ENCODE measurements around the gene TDRD15. TPM values are rescaled to one million over a fixed set of nuclear protein-coding genes. Genes with fewer than 3 reads are reported as not detected.

The TDRD15 gene
- total RNA-seq, 1 experiment from 2014 or later: not detected

GRCh38 chr2:21162615-21162878 is 38.8 kb downstream of the TDRD15 start:
- peaks cover 22% of the 10 kb centered on the region for H3K9me3 Mint-ChIP-seq (ENCODE audit: unreplicated experiment)
- BruUV-seq (replicated peaks): no TSS peak
- no peaks in the 10 kb centered on the region for H3K36me3 ChIP-seq (ENCODE audit: control insufficient read depth, insufficient read depth, low read length)

GRCh38 chr2:21163213-21163612 is 39.4 kb downstream of the TDRD15 start:
- Histone ChIP-seq H3K9me3 (no peaks in the 10 kb centered on the region), H3K27me3 (replicated peaks; ENCODE audit: control insufficient read depth, insufficient read depth, low read length) (no peaks in the 10 kb centered on the region), H3K36me3 (ENCODE audit: control insufficient read depth, insufficient read depth, low read length) (no peaks in the 10 kb centered on the region), H3K4me3 (ENCODE audit: low read depth, low read length) (no peak overlapping the region), H3K4me1 (no peaks in the 10 kb centered on the region)
- intact Hi-C loops (cut with micrococcal nuclease; ENCODE audit: unreplicated experiment): no loop called here
- H3K4me1 Mint-ChIP-seq (ENCODE audit: low read depth, unreplicated experiment): no peaks in the 10 kb centered on the region
- H3K27ac Mint-ChIP-seq (ENCODE audit: unreplicated experiment): no peak overlapping the region
- no peaks in the 10 kb centered on the region for H3K36me3 Mint-ChIP-seq (ENCODE audit: insufficient read depth, unreplicated experiment)
- peaks cover 22% of the 10 kb centered on the region for H3K9me3 Mint-ChIP-seq (ENCODE audit: unreplicated experiment)
- TF ChIP-seq CTCF (IDR thresholded peaks at IDR 0.05; ENCODE audit: insufficient read depth in 1 of 2, low read depth in 1 of 2, low read length in 1 of 2, severe bottlenecking in 1 of 2, unreplicated experiment in 1 of 2): no peak
- DNase-seq: no peak
- POLR2A ChIA-PET: no interaction called here
- H3K4me3 Mint-ChIP-seq (ENCODE audit: unreplicated experiment): no peak overlapping the region
- H3K27me3 Mint-ChIP-seq (ENCODE audit: insufficient read depth, unreplicated experiment): no peaks in the 10 kb centered on the region
- CTCF ChIA-PET: no interaction called here
- no TSS peak for BruUV-seq (replicated peaks)

More at GRCh38 chr2:21162615-21162878, 38.8 kb downstream of the TDRD15 start:
- intact Hi-C loops (cut with micrococcal nuclease; ENCODE audit: unreplicated experiment): no loop called here
- no peak for DNase-seq
- ChIA-PET POLR2A (no interaction called here), CTCF (no interaction called here)
- TF ChIP-seq CTCF (IDR thresholded peaks at IDR 0.05; ENCODE audit: insufficient read depth in 1 of 2, low read depth in 1 of 2, low read length in 1 of 2, severe bottlenecking in 1 of 2, unreplicated experiment in 1 of 2): no peak
- H3K36me3 Mint-ChIP-seq (ENCODE audit: insufficient read depth, unreplicated experiment): no peaks in the 10 kb centered on the region
- no peaks in the 10 kb centered on the region for H3K9me3 ChIP-seq
- H3K27me3 Mint-ChIP-seq (ENCODE audit: insufficient read depth, unreplicated experiment): no peaks in the 10 kb centered on the region
- H3K4me1 ChIP-seq: no peaks in the 10 kb centered on the region
- H3K4me1 Mint-ChIP-seq (ENCODE audit: low read depth, unreplicated experiment): no peaks in the 10 kb centered on the region
- no peaks in the 10 kb centered on the region for H3K27me3 ChIP-seq (replicated peaks; ENCODE audit: control insufficient read depth, insufficient read depth, low read length)
- no peak overlapping the region for H3K27ac Mint-ChIP-seq (ENCODE audit: unreplicated experiment)
- H3K4me3 Mint-ChIP-seq (ENCODE audit: unreplicated experiment): no peak overlapping the region
- H3K4me3 ChIP-seq (ENCODE audit: low read depth, low read length): no peak overlapping the region

GRCh38 chr2:21165350-21165749 is 41.6 kb downstream of the TDRD15 start:
- H3K9me3 ChIP-seq: no peaks in the 10 kb centered on the region; the same call in 1 of the 2 replicates
- H3K9me3 Mint-ChIP-seq (ENCODE audit: unreplicated experiment): peaks cover 32% of the 10 kb centered on the region
- no peak overlapping the region for H3K4me3 ChIP-seq (ENCODE audit: low read depth, low read length)
- no peaks in the 10 kb centered on the region for H3K27me3 Mint-ChIP-seq (ENCODE audit: insufficient read depth, unreplicated experiment)
- no peak overlapping the region for H3K27ac Mint-ChIP-seq (ENCODE audit: unreplicated experiment)
- ChIA-PET CTCF (interaction anchor here (1.0 to 1.3 kb wide), 4 partner anchors 122 to 504 kb away, joined by 3 to 4 read pairs (median 3); no protein-coding TSS in a partner anchor), POLR2A (interaction anchor here (0.6 kb wide), 1 partner anchor 132 kb away, joined by 3 read pairs; no protein-coding TSS in a partner anchor)
- peak; percentile 41 to 50 for TF ChIP-seq CTCF (IDR thresholded peaks at IDR 0.05; ENCODE audit: insufficient read depth in 1 of 2, low read depth in 1 of 2, low read length in 1 of 2, severe bottlenecking in 1 of 2, unreplicated experiment in 1 of 2)
- no peaks in the 10 kb centered on the region for H3K4me1 ChIP-seq
- H3K36me3 Mint-ChIP-seq (ENCODE audit: insufficient read depth, unreplicated experiment): no peaks in the 10 kb centered on the region
- no peaks in the 10 kb centered on the region for H3K27me3 ChIP-seq (replicated peaks; ENCODE audit: control insufficient read depth, insufficient read depth, low read length)
- H3K4me3 Mint-ChIP-seq (ENCODE audit: unreplicated experiment): no peak overlapping the region
- no peaks in the 10 kb centered on the region for H3K4me1 Mint-ChIP-seq (ENCODE audit: low read depth, unreplicated experiment)
- no TSS peak for BruUV-seq (replicated peaks)
- no peaks in the 10 kb centered on the region for H3K36me3 ChIP-seq (ENCODE audit: control insufficient read depth, insufficient read depth, low read length)
- DNase-seq: no peak
- intact Hi-C loops (cut with micrococcal nuclease; ENCODE audit: unreplicated experiment): loop anchor here (1.0 kb wide), 3 partner anchors 47 to 504 kb away; no protein-coding TSS in a partner anchor

Data from Caco-2 (cell line).